ENCODE data around the gene DCST2.
"Not testable (repeated sequence)": the region's sequence is repeated elsewhere in the genome, so short reads cannot be mapped to it uniquely, and the experiment has no call there.

DCST2 gene

DNA sequence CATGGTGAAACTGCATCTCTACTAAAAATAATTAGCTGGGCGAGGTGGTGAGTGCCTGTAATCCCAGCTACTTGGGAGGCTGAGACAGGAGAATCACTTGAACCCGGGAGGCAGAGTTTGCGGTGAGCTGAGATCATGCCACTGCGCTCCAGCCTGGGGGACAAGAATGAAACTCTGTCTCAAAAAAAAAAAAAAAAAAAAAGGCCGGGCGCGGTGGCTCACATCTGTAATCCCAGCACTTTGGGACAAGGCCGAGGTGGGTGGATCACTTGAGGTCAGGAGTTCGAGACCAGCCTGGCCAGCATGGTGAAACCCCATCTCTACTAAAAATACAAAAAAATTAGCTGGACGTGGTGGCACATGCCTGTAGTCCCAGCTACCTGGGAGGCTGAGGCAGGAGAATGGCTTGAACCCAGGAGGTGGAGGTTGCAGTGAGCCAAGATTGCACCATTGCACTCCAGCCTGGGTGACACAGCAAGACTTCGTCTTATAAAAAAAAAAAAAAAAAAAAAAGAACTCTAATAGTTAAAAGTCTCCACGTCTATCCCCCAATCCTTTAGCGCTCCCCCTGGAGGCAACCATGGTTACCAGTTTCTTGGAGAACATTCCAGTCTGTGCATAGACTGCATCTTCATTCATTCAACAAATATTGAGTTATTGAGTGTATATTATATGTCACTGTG, 38.1 kb downstream of the DCST2 start:
- not testable (repeated sequence) for DNase-seq

DNA sequence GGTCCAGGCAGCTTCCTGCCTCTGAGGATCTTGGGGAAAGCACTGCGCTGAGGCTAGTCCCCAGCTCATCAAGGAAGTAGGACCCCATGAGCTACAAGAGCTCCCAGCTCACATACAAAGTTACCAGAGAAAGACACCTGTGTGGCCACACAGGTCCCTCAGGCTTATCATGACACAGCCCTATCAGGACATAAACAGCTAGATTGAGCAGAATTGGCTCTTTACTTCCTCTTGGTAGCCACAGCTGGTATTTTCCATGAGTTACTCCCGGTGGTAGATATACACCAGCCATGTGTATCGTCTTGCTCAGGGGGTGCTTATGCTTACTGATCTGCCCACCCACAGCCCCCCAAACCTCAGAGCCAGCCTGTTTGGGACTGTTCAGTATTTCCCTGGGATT, 39.0 kb downstream of the DCST2 start:
- DNase-seq = no peak

DNA sequence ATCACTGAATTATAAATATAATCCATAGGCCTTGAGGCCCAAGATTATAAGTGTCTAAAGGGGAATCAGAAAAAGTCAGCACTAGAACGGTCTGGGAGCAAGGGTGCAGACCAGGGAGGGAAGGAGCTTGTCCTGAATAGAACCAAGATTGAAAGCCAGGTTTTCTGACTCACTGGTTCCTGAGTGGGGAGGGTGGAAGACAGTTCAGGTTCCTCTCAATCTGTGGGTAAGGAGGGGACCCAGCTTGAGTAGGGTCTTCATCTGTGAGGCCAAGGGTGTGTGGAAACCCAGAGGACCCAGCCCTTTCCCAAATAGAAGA, 39.4 kb downstream of the DCST2 start:
- no peak for DNase-seq

DNA sequence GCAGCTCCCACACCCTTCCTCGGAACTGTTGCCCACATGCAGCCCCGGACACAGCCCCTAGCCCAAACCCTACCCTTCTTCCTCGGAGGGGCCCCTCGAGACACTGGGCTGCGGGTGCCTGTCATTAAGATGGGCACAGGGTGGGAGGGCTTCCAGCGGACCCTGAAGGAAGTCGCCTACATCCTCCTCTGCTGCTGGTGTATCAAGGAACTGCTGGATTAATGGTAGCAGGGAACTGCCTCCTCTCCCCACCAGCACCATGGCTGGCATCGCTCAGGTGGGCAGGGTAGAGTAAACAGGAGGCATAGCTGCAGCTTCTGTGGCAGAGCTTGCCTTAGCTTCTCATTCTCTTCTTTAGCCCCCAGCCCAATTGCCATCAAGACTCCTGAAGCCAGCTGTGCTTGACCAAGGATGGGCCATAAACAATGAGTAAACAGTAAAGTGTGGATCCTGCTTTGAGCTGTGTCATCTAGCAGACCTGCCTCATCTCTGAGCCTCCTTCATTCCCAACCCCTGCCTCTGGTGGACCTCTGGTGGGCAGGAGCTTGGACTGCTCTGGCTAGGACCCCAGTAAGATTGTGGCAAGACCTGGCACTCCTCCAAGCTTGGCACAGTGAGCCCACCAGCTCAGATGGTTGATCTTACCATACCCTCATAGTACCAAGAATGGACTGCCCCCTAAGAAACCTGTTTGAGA, 39.9 kb downstream of the DCST2 start, which contains the start of gene LENEP:
Gene LENEP, plus strand, starts transcription at position 15 of the 697 bp plus-strand sequence. Its CDS starts 22 bp downstream, at position 37.
- DNase-seq = no peak

DNA sequence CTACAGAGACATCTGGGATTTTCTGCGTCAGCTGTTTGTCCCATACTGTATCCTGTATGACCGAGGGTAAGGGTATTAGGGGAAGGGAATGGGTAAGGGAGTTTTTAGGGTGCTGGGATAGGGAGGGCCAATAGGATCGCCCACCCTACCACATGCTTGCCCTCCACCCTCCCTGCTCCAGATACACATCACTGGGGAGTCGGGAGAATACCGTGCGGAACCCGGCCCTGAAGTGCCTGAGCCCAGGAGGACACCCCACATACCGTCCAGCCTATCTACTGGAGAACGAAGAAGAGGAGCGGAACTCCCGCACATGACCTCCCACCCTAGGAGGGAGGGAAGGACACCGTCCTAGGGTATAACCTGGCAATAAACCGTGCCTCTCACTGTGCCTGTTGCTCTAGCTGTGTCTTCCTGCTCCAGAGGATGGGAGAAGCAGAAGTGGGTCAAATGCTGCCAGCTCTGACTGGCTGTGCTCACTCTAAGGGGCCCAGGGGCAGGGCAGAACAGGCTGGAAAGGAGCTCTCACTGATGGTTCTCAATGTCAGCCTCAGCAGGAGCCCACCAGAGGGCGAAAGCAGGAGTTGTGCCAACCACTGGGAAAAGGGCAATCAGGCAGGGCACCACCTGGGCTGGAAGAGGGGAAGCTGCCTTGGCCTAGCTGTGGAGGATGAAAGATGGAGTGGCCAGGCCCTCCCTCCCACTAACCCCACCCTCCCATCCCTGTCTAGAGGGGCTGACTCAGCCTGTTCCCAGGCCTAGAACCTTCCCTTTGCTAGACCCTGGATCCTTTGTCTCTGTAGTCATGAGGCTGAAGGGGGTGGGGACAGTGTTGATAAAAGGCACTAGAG, 40.6 kb downstream of the DCST2 start:
- DNase-seq = no peak

DNA sequence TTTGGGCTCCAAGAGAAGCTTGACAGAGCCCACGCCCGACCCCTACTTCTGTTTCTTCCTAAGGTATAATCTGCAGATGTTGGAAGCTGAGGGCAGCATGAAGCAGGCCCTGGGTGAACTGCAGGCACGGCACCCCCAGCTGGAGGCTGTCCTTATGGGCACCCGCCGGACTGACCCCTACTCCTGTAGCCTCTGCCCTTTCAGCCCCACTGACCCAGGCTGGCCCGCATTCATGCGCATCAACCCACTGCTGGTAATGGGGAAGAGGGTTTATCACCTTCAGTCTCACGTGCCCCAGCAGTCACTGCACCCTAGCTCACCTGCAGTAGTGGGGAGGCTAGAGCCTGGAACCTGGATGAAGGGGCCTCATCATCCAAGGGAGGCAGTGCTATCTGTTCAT, 43.3 kb downstream of the DCST2 start:
- no peak for DNase-seq

DNA sequence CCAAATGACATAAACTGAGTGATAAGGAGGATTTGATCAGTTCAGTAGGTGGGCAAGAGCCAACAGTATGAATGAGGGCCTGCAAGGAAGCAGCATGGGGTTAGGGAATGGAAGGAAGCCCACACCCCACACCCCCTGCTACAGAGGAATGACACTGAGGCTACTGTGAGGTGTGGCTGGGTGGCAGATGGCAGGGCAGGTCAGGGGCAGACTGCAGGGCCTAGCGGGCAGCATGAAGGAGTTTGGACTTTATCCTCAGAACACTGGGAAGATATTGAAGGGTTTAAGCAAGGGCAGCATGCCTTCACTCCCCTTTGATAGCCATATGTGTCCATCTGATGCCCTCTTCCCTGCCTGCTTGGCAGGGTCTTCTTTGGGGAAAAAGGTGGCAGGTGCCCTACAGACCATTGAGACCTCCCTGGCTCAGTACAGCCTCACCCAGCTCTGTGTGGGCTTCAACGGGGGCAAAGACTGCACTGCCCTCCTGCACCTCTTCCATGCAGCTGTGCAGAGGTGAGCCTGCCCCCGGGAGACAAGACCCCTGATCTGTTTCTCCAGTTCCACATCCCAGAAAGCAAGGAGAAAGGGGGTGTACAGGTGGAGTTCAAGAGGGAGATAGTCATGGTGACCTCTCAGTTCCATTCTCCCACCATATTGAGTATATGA, 44.3 kb downstream of the DCST2 start:
- no peak for DNase-seq

DNA sequence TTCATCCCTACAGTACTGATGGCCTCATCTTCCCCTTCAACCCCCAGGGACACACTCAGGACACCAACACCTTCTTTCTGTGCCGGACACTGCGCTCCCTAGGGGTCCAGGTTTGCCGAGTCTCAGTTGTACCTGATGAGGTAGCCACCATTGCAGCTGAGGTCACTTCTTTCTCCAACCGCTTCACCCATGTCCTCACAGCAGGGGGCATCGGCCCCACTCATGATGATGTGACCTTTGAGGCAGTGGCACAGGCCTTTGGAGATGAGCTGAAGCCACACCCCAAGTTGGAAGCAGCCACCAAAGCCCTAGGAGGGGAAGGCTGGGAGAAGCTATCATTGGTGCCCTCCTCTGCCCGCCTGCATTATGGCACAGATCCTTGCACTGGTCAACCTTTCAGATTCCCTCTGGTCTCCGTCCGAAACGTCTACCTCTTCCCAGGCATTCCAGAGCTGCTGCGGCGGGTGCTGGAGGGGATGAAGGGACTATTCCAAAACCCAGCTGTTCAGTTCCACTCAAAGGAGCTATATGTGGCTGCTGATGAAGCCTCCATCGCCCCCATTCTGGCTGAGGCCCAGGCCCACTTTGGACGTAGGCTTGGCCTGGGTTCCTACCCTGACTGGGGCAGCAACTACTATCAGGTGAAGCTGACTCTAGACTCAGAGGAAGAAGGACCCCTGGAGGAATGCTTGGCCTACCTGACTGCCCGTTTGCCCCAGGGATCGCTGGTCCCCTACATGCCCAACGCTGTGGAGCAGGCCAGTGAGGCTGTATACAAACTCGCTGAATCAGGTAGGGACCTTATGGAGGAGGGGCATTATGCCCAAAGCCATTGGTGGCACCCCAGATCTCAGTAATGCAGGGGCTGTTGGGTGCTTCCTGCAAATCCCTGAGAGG, 45.3 kb downstream of the DCST2 start:
- no peak for DNase-seq

DNA sequence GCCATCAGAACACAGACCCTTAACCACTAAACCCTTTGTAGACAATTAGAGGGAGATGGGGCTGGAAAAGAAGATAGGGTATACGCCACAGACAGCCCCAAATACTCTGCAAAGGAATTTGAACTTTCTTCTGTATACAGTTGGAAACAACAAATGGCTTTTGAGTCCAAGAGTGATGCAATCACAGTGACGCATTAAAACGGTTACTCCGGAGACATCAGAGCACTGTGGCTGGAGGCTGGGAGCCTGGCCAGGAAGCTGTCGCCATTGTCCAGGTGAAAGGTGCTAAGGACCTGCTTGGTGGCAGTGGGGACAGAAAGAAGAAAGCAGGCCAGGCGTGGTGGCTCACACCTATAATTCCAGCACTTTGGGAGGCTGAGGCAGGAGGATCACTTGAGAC, 46.3 kb downstream of the DCST2 start:
- DNase-seq = no peak

DNA sequence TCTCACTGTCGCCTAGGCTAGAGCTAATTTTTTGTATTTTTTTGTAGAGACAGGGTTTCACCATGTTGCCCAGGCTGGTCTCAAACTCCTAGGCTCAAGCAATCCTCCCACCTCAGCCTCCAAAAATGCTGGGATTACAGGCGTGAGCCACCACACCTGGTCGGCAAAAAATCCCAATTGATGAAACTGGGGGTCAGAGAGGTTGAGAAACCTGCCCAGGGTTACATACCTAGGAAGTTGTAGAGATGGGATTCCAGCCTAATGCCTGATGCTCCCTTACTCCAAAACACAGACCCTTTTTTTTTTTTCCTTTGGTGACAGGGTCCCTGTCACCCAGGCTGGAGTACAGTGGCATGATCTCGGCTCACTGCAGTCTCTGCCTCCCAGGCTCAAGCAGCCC, 46.8 kb downstream of the DCST2 start:
- not testable (repeated sequence) for DNase-seq

DNA sequence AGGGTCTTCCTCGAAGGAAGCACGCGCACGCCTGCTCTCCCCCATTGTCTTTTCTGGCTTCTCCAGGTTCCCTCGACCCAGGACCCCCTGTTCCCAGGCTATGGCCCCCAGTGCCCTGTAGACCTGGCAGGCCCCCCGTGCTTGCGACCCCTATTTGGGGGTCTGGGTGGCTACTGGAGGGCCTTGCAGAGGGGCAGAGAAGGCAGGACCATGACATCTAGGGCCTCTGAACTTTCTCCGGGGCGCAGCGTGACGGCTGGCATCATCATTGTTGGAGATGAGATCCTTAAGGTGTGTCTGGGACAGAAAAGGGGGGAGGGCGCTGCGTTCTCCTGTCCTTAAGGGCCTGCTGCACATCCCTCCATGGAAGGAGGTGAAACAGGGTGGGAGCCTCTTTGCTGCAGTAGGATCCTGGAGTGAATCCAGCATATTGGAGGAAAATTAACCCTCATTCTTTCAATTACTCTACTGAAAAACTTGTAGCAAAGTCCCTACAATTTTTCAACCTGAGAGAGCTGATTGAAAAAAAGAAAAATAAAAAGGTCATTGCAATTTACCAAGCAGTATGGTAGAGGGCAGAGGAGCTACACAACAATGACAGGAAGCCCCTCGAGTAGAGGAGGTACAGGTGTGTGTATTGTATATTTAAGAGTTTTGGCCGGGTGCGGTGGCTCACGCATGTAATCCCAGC, 49.7 kb downstream of the DCST2 start:
- no peak for DNase-seq

DNA sequence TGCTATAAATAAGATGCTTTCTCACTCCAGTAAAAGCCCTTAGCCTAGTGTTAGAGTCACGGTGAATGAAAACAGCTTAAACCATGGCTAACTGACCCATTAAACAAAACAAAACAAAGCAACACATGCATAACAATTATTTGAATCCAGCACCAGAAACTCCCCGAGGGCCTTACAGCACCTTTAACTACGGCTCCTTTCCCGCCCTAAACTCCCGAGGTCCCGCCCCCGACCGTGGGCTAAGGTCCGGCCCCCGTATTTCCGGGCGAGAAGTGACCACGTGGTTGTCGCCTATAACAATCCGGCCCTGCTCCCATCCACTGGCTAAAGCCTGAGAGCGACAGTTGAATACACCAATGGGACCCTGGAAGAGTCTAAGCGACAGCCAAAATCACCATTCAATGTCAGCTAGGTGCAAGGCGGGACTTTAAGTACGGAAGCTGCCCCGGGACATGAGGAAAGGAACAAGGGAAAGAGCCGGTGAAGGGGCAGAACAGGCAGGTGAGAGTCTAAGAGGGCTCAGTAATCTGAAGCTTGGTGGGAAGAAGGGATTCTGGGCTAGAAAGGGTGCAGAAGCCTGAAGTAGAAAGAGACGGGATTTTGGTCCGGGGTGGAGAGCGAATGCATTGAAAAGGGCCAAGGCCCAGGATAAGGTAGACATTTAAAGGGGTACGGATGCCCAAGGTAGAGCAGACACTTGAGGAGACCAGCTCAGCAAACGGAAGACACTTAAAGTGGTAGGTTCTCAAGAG, 50.5 kb downstream of the DCST2 start, which contains the start of gene FLAD1:
Gene FLAD1, plus strand, starts transcription at position 448 of the 752 bp plus-strand sequence. CDS start 351 bp downstream, outside the sequence.
- DNase-seq = peak; percentile 97 to 98

DNA sequence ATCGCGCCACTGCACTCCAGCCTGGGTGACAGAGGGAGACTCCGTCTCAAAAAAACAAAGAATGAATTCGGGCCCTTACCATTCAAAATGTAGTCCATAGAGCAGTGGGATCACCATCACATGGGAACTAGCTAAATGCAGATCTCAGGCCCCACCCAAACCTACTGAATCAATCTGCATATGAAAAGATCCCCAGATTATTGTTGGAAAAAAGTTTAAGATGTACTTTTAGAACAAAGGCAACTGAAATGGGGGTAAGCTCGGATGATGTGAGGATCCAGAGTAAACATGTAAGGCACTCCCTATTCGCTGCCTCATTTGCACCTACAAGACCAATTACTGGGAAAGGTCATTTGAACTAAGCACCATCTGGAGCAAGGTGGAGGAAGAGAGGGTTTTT, 51.2 kb downstream of the DCST2 start:
- no peak for DNase-seq

DNA sequence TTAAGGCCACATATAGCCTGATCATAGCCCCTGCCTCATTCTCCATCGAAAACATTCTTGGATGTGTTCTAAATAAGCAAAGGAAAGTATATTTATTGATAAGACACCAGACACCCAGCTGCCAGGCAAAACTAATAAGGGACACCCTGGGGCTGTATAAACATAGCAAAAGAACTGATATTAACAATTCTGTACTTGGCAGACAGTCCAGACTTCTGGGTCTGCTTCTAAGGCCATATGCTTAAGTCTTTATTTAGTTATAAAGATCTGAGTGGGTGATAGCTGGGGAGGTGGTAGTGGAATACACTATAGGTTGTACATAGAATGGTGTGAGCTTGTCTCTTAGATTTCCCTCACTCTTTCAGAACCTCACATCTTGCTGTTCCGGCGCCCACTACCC, 55.2 kb downstream of the DCST2 start:
- DNase-seq = no peak

DNA sequence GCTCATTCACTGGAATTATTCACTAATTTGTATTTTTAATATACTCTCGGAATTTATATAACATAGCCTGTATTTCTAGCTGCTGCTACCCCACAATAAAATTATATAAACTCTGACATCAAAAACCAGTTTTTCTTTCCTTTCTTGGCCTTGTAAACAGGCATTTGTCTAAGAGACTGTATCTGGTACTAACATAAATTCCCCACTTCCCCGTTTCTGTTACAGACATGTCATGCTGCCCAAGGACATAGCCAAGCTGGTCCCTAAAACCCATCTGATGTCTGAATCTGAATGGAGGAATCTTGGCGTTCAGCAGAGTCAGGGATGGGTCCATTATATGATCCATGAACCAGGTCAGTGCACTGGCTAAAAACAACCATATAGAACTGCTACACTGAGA, 55.8 kb downstream of the DCST2 start:
- not testable (repeated sequence) for DNase-seq

DNA sequence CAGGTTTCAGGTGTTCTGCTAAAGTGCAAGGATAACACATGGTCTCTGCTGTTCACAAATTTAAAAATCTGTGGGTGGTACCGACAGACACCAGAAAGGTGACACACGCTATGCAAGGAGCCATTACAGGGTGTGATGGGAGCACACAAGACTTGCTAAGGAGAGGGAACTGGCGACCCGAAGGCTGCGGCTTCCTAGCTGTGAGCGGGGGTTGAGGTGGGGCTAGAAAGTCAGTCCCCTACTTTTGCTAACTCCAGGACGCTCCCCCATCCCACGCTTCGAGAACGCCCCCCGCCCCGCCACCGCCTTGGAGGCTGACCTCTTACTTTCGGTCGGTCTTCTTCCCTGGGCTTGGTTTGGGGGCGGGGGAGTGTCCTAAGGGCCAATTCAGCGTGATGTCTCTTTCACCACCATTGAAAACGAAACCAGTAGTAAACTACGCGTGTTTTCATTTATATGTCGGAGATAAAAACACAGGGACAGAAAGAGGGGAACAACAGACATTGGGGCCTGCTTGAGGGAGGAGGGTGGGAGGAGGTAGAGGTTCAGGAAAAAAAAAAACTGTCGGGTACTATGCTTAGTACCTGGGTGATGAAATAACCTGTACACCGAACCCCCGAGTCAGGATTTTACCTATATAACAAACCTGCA, 58.0 kb downstream of the DCST2 start:
- peak; percentile 55 to 56 for DNase-seq

DNA sequence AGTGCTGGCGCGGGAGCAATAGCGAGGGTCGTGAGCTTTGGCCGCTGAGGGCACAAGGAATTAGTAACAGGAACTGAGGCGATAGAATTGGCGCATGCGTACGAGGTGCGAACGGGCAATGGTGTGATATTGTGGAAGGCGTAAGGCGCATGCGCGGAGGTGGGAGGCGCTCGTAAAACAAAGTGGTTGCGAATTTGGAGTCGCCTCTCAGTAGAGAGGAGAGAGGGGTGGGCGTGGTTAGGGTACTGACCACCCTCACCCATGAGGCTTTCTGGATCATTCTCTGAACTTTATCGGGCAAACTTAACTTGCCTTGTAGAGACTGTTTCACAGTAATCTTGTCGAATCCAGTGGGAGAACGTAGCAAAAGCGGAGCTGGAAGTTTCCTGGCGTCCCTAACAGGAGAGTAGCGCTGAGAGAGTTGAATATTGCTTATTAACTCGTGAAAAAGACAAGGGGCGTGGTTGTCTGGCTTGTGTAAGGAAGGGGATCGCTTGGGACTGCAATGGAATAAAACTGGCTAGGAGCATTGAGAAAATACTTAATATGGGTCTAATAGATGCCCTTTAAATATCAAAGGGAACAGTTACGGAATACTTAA, 58.7 kb downstream of the DCST2 start:
- peak; percentile 95 to 96 for DNase-seq

DNA sequence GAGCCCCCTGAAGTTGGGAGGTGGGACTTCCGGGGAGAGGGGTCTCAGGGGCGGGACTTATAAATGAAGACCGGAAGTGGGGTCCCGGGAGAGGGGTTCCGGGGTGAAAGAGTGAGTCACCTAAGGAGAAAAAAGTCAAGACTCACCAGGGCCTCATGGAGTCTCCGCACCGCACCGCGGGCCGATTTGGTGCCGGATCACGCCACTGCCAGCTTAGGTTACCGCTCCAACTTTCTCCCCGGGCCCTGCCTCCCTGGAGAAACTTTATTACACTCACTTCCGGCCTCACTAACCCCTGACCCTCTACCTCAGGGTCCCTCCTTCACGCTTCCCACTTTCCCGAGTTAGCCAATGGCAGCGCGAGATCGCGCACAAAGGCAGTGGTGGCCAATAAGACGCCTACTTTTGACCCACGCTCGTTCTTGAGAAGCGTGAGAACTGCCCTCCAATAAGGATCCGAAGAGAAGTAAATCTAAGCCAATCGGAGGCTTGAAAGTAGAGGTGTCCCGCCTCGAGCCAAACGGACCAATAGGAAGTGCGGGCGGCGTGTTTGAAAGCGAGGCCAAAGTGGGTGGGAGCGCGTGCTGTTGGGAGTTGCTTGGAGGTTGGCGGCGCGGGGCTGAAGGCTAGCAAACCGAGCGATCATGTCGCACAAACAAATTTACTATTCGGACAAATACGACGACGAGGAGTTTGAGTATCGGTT, 59.3 kb downstream of the DCST2 start, which contains the start of gene CKS1B:
Gene CKS1B, plus strand, starts transcription at position 580 of the 706 bp plus-strand sequence. Its CDS starts 65 bp downstream, at position 645.
- DNase-seq = peak; percentile 99

Measured in CD4-positive, alpha-beta T cell treated with Interleukin-1 beta for 1 hour (primary cell).